GM19025 (cell line): ENCODE results near the gene TIMP1.
"Not testable (repeated sequence)": the region's sequence is repeated elsewhere in the genome, so short reads cannot be mapped to it uniquely, and the experiment has no call there.

Experiments used
- ATAC-seq: cut with Tn5 transposase; IDR thresholded peaks from one replicate; pipeline ENCODE4 v1.9.1; 2021; ENCODE audit warnings: mild to moderate bottlenecking, low read depth, moderate library complexity; ENCODE audit not compliant: unreplicated experiment

Gene TIMP1

DNA sequence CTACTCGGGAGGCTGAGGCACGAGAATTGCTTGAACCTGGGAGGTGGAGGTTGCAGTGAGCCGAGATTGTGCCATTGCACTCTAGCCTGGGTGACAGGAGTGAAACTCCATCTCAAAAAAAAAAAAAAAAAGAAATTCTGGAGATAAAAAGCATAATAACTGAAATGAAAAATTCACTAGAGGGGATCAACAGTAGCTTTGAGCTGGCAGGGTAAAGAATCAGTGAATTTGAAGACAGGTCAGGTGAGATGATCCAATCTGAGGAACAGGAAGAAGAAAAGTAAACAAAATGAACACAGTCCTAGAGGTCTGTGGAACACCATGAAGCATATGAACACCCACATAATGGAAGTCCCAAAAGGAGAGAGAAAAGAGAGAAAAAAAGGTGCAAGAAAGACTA is 15.0 kb downstream of the TIMP1 start:
- no peak for ATAC-seq

DNA sequence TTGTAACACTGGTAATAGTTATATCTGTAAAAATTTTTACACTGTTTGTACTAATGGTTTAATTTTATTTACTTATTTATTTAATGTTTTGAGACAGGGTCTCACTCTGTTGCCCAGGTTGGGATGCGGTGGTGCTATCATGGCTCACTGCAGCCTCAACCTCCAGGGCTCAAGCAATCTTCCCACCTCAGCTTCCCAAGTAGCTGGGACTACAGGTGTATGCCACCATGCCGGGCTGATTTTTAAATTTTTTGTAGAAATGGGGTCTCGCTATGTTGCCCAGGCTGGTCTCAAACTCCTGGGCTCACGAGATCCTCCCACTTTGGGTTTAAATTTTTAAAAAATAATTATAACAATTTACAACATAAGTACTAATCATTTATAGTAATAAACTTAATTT is 20.9 kb downstream of the TIMP1 start:
- ATAC-seq: not testable (repeated sequence)

GRCh38 chrX:47605024-47605423 is 22.8 kb downstream of the TIMP1 start:
- no peak for ATAC-seq

DNA sequence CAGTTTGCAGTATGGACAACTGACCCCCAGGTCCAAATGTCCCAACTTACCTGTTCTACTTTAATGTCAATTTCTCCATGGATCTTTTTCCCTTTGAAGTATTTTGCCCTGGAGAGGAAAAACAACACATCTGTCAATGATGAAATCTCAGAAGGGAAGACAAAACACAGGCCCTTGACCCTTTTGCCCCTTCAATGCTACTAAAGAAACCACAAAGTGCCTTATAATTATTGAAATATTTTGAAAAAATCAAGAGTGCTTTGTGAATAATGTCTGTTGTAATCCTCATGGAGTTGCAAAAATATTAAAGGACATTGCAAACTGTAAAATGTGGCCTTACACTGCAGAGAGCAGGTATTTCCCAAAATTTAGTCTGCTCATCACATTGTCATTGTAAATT is 24.9 kb downstream of the TIMP1 start:
- ATAC-seq: no peak

DNA sequence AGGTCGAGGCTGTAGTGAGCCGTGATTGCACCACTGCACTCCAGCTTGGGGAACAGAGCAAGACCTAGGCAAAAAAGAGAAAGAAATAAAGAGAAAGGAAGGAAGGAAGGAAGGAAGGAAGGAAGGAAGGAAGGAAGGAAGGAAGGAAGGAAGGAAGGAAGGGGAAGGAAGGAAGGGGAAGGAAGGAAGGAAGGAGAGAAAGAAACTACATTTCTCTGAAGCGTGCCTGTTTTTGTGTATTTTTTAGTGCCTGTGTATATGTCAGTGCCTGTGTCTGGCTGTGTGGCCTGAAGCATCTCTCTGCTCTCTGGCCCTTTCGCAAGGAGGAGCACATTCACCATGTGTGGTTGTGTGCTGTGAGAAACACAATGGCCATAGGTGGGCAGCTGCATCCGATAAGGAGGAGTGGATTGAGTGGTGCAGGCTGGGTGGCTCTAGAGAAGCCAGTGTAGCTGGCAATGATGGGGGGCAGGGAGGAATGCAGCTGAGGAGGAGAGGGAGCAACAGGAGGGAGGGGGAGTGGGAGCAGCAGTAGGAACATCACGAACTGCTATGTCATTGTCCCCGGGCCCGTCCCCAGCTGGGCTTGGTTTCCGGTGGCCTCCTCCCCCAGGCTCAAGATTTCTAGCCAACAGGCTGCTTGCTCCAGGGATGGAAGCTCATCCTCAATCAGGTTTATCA is 26.0 kb downstream of the TIMP1 start:
- ATAC-seq: no peak

- no peak for ATAC-seq
Measured at GRCh38 chrX:47610511-47610910, 28.3 kb downstream of the TIMP1 start.

DNA sequence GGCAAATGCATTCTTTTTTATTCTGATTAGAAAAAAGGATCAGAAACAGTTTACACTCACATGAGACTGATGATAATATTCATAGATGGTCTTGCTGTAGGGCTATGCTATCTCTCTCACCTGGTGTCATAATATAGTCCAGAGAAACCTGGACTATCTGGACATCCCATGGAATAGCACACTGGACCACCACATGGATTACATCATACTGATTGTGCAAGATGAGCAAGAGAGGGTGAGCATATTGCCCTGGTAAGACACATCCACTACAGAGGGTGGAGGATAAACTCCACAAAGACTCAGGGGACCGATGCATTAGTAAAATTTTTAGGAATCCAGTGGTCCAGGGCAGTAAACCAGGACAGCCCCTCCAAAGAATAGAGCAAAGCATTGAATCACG is 29.3 kb downstream of the TIMP1 start:
- no peak for ATAC-seq

DNA sequence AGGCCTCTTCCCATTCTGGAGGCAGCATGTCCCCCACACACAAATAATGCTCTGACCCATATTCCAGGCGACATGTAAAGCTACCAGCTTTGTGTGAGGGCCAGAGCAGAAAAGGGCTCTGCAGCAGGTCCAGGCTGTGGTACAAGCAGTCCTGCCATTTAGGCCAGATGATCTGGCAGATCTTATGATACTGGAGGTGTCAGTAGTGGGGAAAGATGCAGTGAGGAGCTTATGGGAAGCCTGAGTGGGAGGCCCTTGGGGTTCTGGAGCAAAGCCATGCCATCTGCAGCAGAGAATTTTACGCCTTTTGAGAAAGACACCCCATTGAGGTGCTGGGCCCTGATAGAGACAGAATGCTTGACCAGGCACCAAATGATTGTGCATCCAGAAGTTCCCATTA is 29.7 kb downstream of the TIMP1 start:
- no peak for ATAC-seq

DNA sequence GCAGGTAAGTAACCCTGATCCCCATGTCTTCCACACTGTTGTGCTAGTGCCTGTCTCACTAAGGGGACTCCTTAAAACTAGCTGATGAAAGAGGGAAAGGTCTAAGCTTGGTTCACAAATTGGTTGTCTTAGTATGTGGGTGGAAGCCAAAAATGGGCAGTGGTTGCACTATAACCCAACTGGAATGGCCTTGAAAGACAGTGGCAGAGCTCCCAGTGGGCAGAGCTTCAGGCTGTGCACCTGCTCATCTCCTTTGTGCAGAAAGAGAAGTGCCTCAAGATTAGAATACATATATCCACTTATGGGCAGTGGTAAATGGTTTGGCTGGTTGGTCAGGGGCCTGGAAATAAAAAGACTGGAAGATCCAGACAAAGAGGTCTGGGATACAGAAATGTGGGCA is 30.2 kb downstream of the TIMP1 start:
- ATAC-seq: no peak

DNA sequence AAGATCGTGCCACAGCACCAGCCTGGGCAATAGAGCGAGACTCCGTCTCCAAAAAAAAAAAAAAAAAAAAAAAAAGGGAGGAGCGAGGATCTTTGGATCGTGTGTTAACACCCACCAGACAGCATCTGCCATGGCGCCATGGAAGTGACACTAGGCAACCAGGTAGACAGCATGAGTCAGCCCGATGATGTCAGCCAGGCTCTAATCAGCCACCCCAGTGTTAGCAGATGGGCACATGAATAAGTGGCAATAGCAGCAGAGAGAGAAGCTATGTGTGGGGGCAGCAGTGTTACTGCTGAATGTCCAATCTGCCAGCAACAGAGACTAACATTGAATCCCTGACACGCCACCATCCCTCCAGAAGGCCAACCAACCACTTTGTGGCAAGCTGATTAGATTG is 30.8 kb downstream of the TIMP1 start:
- no peak for ATAC-seq

DNA sequence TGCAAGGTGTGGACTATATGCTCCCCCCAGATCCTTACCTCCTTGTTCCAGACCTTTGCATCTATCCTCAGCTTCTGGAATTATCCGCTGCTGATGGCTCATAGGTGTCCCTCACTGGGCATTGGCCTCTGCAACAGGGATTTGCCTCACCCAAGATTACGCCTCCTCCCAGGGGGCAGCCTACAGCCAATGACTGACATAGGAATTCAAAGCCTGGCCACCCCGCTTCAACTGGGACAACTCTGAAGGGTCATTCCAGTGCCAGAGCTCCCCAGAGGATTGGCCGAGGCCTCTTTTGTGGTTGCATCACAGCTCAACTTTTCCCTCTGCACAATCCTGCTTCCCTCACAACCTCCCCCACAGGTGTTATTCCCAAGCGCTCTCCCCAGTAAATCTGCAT is 32.4 kb downstream of the TIMP1 start:
- no peak for ATAC-seq

GRCh38 chrX:47618923-47619485 is 36.8 kb downstream of the TIMP1 start:
- no peak for ATAC-seq

DNA sequence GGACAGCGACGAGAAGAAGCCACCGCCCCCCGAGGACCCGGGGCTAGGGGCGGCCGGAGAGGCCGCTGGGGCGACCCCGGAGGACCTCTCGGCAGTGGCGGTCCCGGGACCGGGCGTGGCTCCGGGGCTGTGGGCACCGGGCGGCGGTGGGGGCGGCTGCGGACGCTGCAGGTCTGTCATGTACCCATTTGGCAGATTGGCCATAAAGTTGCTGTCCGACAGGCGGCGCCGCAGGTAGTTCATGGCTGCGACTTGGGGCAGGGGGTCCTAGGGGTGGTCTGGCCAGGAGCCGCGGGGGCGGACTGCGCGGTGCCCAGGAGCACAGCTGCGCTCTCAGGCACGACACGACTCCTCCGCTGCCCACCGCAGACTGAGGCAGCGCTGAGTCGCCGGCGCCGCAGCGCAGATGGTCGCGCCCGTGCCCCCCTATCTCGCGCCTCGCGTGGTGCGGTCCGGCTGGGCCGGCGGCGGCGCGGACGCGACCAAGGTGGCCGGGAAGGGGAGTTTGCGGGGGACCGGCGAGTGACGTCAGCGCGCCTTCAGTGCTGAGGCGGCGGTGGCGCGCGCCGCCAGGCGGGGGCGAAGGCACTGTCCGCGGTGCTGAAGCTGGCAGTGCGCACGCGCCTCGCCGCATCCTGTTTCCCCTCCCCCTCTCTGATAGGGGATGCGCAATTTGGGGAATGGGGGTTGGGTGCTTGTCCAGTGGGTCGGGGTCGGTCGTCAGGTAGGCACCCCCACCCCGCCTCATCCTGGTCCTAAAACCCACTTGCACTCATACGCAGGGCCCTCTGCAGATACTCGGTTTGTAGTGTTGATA is 37.5 kb downstream of the TIMP1 start, which contains the start of gene SYN1:
TSS of gene SYN1 (minus strand) at position 372 of the 817 bp plus-strand sequence. CDS start at position 243, 129 bp downstream.
- ATAC-seq: peak; percentile 81

DNA sequence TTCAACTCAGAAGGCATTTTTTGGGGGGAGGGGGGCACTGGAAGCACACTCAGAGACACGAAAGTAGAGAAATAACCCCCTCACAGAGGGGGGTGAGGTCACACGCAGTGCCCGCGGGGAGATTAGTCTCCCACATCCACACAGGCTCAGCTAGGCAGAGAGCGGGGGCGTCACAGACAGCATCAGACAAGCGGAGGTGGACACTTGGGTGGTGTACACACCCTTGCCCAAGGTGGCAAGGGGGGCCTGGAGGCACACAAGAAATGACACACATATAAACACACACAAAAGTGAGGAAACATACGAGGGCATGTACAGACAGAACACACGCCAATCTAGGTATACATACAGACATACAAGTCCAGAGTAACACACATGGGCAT is 38.1 kb downstream of the TIMP1 start:
- no peak for ATAC-seq

DNA sequence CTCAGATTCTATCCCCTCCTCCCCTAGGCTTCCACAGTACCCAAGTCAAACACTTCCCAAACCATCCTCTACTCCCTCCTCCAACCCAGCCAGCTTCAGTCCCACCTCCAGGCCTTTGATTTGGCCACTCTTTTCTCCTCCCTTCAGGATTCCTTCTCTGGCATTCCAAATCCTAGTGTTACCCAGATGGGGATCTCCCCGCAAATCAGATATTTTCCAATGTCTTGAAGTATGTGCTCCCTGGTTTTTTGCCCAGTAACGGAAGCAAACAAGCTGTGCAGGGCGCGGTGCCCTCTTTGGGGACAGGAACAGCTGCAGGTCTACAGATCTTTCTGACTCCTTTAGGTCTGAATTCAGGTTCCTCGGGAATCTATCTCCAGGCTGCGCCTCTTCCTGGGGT is 39.6 kb downstream of the TIMP1 start:
- no peak for ATAC-seq

DNA sequence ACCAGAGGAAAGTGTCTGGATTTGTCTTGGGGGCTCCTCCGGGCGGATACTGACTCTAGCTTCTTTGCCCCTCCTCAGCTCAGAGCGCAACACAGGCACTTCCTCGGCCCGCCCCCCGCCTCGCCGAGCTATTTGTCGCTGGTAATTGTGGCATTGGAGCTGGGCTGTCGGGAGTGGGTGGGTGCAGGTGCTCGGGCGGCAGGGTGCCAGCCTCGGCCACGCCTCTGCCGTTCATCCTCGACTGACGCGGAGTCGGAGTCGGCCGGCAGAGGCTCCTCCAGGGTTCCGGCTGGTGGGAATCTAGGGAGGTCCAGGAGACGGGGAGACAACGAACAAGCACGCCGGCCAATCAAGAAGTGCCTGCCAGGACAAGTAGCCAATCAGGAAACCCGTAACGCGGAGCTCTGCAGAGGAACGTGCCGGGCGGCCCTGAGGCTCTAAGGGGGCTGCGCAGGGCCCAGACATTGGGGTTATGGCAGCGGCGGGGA is 41.3 kb downstream of the TIMP1 start:
- ATAC-seq: no peak

DNA sequence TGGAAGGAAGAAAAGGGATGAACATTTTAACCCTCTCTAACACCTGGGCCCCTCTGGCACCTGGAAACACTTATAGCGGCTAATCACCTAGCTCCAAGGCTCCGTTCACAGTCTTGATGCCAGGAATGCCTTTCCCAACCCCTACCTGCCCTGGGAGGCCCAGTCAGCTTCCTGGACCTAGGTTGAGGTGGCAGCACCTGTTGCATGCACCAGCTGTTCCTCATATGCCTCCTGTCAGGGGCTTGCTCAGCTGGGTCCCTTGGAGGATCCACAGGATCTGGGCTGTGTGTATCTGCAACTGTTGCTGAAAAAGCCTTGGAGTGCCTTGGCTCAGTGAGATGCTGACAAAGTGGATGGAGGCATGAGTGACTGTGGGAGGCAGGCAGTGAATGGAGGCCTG is 43.1 kb downstream of the TIMP1 start:
- ATAC-seq: no peak

DNA sequence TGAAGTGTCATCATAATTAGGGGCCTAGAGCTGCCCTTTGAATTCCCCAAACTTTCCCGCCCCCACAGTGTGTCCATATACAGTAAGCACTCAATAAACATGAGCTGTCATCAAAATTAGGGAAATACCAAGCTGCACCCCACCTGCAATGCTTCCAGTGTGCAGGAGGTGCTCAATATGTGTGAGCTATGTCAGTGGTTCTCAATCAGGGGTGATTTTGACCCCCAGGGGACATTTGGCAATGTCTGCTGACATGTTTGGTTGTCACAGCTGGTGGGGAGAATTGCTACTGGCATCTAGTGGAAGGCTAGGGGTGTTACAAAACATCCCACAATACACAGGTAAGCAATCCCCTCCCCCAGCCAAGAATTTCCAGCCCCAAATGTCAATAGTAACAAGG is 46.7 kb downstream of the TIMP1 start:
- peak; percentile 39 for ATAC-seq

DNA sequence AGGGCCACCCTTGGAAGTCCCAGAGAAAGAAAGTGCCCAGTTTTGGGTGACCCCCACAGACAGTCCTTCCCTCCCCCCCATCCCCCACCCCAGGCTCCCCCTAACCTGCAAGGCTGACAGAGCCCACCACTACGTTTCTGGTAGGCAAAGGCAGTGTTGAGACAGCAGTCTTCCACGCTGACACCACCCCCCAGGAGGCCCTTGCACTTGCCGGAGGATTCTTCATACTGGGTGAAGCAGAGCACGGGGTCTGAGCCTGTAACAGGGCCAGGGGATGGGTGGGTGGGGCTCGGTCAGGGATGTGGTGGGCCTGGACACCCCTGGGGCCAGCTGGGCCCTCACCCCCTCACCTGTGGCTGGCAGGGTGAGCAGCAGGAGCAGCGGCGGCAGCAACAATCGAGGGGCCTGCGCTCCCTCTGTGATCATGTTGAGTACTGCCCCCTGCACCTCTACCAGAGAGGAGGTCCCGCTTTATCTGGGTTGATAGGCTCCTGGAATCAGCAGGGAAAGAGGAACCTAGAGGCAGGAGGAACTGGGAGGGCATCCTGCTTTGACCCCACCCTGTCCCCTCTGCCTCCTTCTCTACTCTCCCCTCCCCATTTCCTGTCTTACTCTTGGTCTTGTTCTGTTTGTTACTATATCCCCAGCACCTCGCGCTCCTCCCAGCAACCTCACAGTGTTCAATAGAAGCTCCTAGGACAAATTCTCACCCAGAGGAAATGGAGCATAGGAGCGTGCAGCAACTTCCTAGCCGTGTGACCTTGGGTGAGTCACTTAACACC is 47.4 kb downstream of the TIMP1 start, which contains the start of gene CFP:
TSS of gene CFP (minus strand) at position 512 of the 782 bp plus-strand sequence. CDS start at position 426, 86 bp downstream.
- no peak for ATAC-seq

DNA sequence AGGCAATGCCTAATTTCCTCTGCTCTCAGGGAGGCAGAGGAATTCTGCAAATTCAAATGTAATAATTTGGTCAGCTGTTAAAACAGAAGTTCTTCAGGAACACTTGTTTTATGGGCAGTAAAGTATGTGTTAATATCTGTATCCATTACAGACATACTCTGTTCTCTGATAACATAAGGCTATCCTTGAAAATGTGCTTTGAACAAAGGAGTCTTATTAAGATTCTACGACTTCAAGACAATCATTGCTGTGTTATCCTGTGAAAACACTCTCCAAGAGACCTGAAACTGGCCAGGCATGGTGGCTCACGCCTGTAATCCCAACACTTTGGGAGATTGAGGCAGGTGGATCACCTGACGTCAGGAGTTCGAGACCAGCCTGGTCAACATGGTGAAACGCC is 49.4 kb downstream of the TIMP1 start:
- no peak for ATAC-seq

- ATAC-seq: no peak
Measured at GRCh38 chrX:47632666-47633065, 50.4 kb downstream of the TIMP1 start.
